NOMO-1 treated with DMSO at 0.1 percent for 48 hours (cell line): ENCODE data around the gene MVB12A.

Experiments
- DNase-seq: peaks from one replicate; lab custom pipeline; 2025; ENCODE audit not compliant: unreplicated experiment; lab: John Stamatoyannopoulos, UW

Gene MVB12A

GRCh38 chr19:17441241-17442021 lies 21.6 kb downstream of the MVB12A start:
- peak; percentile 14 for DNase-seq

GRCh38 chr19:17445526-17446165 lies 25.8 kb downstream of the MVB12A start:
- no peak for DNase-seq

- DNase-seq: no peak
Measured at GRCh38 chr19:17447704-17448130, 27.9 kb downstream of the MVB12A start.

- DNase-seq: peak; percentile 33
Measured at GRCh38 chr19:17448131-17448967, 28.5 kb downstream of the MVB12A start, which contains the start of gene TMEM221. TMEM221 (minus strand) TSS chr19:17448668; CDS start chr19:17448462, 206 bp downstream.

GRCh38 chr19:17450264-17451075 lies 30.6 kb downstream of the MVB12A start:
- DNase-seq: no peak

GRCh38 chr19:17451820-17452219 lies 32.0 kb downstream of the MVB12A start:
- no peak for DNase-seq

GRCh38 chr19:17454576-17455071 lies 34.8 kb downstream of the MVB12A start:
- DNase-seq: no peak

- no peak for DNase-seq
Measured at GRCh38 chr19:17455308-17456123, 35.7 kb downstream of the MVB12A start.

GRCh38 chr19:17456127-17456526 lies 36.3 kb downstream of the MVB12A start:
- DNase-seq: no peak

GRCh38 chr19:17457616-17458015 lies 37.8 kb downstream of the MVB12A start:
- DNase-seq: no peak

- DNase-seq: no peak
Measured at GRCh38 chr19:17458970-17459369, 39.1 kb downstream of the MVB12A start.

- DNase-seq: no peak
Measured at GRCh38 chr19:17460372-17461230, 40.8 kb downstream of the MVB12A start, which contains the start of gene NXNL1. NXNL1 (minus strand) TSS chr19:17460926; CDS start chr19:17460869, 57 bp downstream.

GRCh38 chr19:17466487-17466850 lies 46.6 kb downstream of the MVB12A start:
- DNase-seq: peak; percentile 14

GRCh38 chr19:17467471-17468301 lies 47.8 kb downstream of the MVB12A start:
- no peak for DNase-seq

GRCh38 chr19:17468302-17469091 lies 48.6 kb downstream of the MVB12A start:
- DNase-seq: no peak

GRCh38 chr19:17469092-17469480 lies 49.2 kb downstream of the MVB12A start:
- no peak for DNase-seq

- peak; percentile 98 for DNase-seq
Measured at GRCh38 chr19:17469481-17470067, 49.7 kb downstream of the MVB12A start.
